Suprapubic skin (tissue), 4 donors: ENCODE measurements around the gene ALCAM. TPM values are rescaled to one million over a fixed set of nuclear protein-coding genes. Genes with fewer than 3 reads are reported as not detected.

Source experiments
- DNase-seq, 2 donors: peaks; one replicate each; pipeline ENCODE4 v3.0.0-alpha.2; 2019; ENCODE audit warnings: low spot score in 2 of 2
- H3K27ac ChIP-seq: fragments of 200-600 bp; sonication (generic); one replicate; pipeline ENCODE4 v1.5.1; 2019
- H3K27me3 ChIP-seq: fragments of 200-600 bp; sonication (generic); one replicate; pipeline ENCODE4 v1.5.1; 2019
- H3K36me3 ChIP-seq: fragments of 200-600 bp; sonication (generic); one replicate; pipeline ENCODE4 v1.5.1; 2019
- H3K4me1 ChIP-seq: fragments of 200-600 bp; sonication (generic); one replicate; pipeline ENCODE4 v1.5.1; 2019
- H3K4me3 ChIP-seq: fragments of 200-600 bp; sonication (generic); one replicate; pipeline ENCODE4 v1.5.1; 2019; ENCODE audit warnings: mild to moderate bottlenecking
- H3K9me3 ChIP-seq: fragments of 200-600 bp; sonication (generic); one replicate; pipeline ENCODE4 v1.5.1; 2019
- EP300 ChIP-seq: sonication (generic); formaldehyde crosslinking; IDR thresholded peaks from one replicate; pipeline ENCODE4 v1.6.1; 2017; ENCODE audit warnings: antibody characterized with exemption
- POLR2A ChIP-seq, 2 donors: fragments of 450-650 bp; IDR thresholded peaks; one replicate each; pipeline ENCODE4 v1.6.1; 2017; ENCODE audit warnings: antibody characterized with exemption in 2 of 2, mild to moderate bottlenecking in 2 of 2, moderate library complexity in 2 of 2
- POLR2AphosphoS5 ChIP-seq, 3 donors: sonication (generic); formaldehyde crosslinking; IDR thresholded peaks; one replicate each; pipeline ENCODE4 v1.6.1; 2017; ENCODE audit warnings: antibody characterized with exemption in 3 of 3
- WGBS: methylation state at CpG from one replicate; pipeline ENCODE4 v1.1.5; 2018; 5-methylcytosine and 5-hydroxymethylcytosine counted together
- total RNA-seq, 4 donors: library from RNA; depleted of rRNA; stranded (reverse); fragments of >200 nt; gene quantifications; one replicate each; pipeline ENCODE4 v1.1.0, GENCODE V29; 2016
- TF ChIP-seq, protein P1 (sequence below), 2 donors: fragments of 200-600 bp in 1 of 2; fragments of 450-650 bp in 1 of 2; sonication (generic) in 1 of 2; IDR thresholded peaks; one replicate each; pipeline ENCODE4 v1.5.1; 2016 to 2019; ENCODE audit warnings: antibody characterized with exemption in 2 of 2, mild to moderate bottlenecking in 1 of 2, moderate library complexity in 1 of 2

ALCAM gene
- 10 to 100 TPM; 27.6 to 65.5 (median 42.1) TPM for total RNA-seq

DNA sequence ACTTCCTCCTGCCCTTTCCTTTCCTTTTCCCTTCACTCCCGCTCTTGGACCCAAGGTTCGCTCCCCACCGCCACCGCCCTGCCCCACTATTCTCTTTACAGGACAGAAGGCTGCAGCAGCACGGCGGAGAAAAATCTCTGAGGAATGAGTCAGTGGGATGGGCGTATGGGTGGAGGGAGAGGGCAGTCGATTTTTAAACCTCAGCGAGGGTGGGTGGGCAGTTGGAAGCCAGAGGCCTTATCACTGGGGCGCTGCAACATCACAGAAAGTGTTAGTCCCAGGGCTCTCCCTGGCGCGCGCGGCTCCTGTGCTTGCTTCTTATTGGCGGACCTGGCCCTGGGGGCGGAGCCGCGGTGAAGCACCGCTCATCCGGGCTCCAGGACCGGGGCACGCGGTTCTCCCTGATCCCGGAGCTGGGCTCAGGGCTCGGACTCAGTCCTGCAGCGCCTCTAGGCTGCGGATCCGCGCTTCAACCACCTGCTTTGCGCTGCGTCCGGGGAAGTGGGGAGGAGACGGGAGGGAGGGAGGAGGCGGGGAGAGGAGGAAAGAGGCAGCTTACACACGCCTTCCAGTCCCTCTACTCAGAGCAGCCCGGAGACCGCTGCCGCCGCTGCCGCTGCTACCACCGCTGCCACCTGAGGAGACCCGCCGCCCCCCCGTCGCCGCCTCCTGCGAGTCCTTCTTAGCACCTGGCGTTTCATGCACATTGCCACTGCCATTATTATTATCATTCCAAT lies at the start of gene ALCAM:
Gene ALCAM (plus strand): TSS at position 584 of the 737 bp plus-strand sequence.
- H3K4me1 ChIP-seq: peaks cover 32% of the 10 kb centered on the region
- peak within 1 kb of the TSS; percentile 79 for H3K27ac ChIP-seq

DNA sequence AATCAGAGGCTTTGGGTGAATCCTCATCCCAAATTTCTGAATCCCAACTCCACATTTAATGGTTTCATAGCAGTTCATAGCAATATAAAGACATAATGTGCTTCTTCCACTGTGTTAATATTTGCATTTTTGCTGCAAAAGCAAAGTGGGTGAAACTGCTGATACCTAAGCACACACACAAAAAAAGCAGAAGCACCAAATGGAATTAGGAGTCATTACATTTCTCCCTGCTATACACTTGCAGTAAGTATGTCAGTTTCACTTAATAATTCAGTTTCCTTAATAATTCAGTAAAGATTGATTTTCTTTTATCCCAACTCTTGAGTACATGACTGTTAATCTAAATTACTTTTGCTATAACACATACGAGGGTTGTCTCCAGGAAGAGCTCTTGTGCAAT lies 48.9 kb upstream of the ALCAM start:
- WGBS: 56% methylated on average over 1 of the region's 1 CpG
- no peaks in the 10 kb centered on the region for H3K4me1 ChIP-seq

More for the DNA sequence above, at the start of gene ALCAM:
- DNase-seq: peak; percentile 92 to 93
- WGBS: under 1% methylated on average over 35 of the region's 48 CpGs
- Histone ChIP-seq H3K27me3 (no peaks in the 10 kb centered on the region), H3K4me3 (peak within 1 kb of the TSS; percentile 64), H3K9me3 (no peaks in the 10 kb centered on the region), H3K36me3 (no peaks in the 10 kb centered on the region)
- TF ChIP-seq, protein P1, sequence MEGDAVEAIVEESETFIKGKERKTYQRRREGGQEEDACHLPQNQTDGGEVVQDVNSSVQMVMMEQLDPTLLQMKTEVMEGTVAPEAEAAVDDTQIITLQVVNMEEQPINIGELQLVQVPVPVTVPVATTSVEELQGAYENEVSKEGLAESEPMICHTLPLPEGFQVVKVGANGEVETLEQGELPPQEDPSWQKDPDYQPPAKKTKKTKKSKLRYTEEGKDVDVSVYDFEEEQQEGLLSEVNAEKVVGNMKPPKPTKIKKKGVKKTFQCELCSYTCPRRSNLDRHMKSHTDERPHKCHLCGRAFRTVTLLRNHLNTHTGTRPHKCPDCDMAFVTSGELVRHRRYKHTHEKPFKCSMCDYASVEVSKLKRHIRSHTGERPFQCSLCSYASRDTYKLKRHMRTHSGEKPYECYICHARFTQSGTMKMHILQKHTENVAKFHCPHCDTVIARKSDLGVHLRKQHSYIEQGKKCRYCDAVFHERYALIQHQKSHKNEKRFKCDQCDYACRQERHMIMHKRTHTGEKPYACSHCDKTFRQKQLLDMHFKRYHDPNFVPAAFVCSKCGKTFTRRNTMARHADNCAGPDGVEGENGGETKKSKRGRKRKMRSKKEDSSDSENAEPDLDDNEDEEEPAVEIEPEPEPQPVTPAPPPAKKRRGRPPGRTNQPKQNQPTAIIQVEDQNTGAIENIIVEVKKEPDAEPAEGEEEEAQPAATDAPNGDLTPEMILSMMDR (IDR thresholded peaks at IDR 0.05): peak in 1 of 2 donors; percentile 61
- TF ChIP-seq EP300 (no peak), POLR2AphosphoS5 (IDR thresholded peaks at IDR 0.05) (peak in 1 of 3 donors; percentile 12), POLR2A (IDR thresholded peaks at IDR 0.05) (peak in 1 of 2 donors; percentile 28)

GRCh38 chr3:105322570-105323273 lies 44.0 kb upstream of the ALCAM start:
- no peak for TF ChIP-seq EP300
- TF ChIP-seq POLR2AphosphoS5 (IDR thresholded peaks at IDR 0.05): no peak
- no peak for TF ChIP-seq POLR2A (IDR thresholded peaks at IDR 0.05)
- Histone ChIP-seq H3K4me1 (no peaks in the 10 kb centered on the region), H3K27me3 (no peaks in the 10 kb centered on the region), H3K9me3 (no peaks in the 10 kb centered on the region), H3K4me3 (no peak overlapping the region), H3K27ac (no peak overlapping the region), H3K36me3 (no peaks in the 10 kb centered on the region)
- DNase-seq: no peak
- WGBS: 92% methylated on average over 3 of the region's 3 CpGs

More for the DNA sequence above, 48.9 kb upstream of the ALCAM start:
- no peak for TF ChIP-seq EP300
- no peak for TF ChIP-seq POLR2A (IDR thresholded peaks at IDR 0.05)
- no peak for TF ChIP-seq POLR2AphosphoS5 (IDR thresholded peaks at IDR 0.05)
- TF ChIP-seq, protein P1 (IDR thresholded peaks at IDR 0.05): no peak
- H3K9me3 ChIP-seq: no peaks in the 10 kb centered on the region
- H3K4me3 ChIP-seq: no peak overlapping the region
- no peaks in the 10 kb centered on the region for H3K27me3 ChIP-seq
- no peak overlapping the region for H3K27ac ChIP-seq
- H3K36me3 ChIP-seq: no peaks in the 10 kb centered on the region
- DNase-seq: no peak

- Histone ChIP-seq H3K4me3 (no peak overlapping the region), H3K27me3 (no peaks in the 10 kb centered on the region), H3K4me1 (no peaks in the 10 kb centered on the region), H3K9me3 (no peaks in the 10 kb centered on the region), H3K27ac (no peak overlapping the region), H3K36me3 (no peaks in the 10 kb centered on the region)
- TF ChIP-seq POLR2A (IDR thresholded peaks at IDR 0.05): no peak
- TF ChIP-seq POLR2AphosphoS5 (IDR thresholded peaks at IDR 0.05): no peak
- TF ChIP-seq EP300: no peak
- DNase-seq: no peak
- WGBS: 86% methylated on average over 2 of the region's 2 CpGs
Measured at GRCh38 chr3:105323274-105323599, 43.5 kb upstream of the ALCAM start.

- no peaks in the 10 kb centered on the region for H3K27me3 ChIP-seq
- no peaks in the 10 kb centered on the region for H3K9me3 ChIP-seq
- TF ChIP-seq POLR2AphosphoS5 (IDR thresholded peaks at IDR 0.05) (no peak), EP300 (no peak), POLR2A (IDR thresholded peaks at IDR 0.05) (no peak)
- TF ChIP-seq, protein P1 (IDR thresholded peaks at IDR 0.05): no peak
- H3K4me3 ChIP-seq: no peak overlapping the region
- no peaks in the 10 kb centered on the region for H3K4me1 ChIP-seq
- H3K36me3 ChIP-seq: no peaks in the 10 kb centered on the region
- 50% methylated on average over 1 of the region's 1 CpG for WGBS
- DNase-seq: no peak
- H3K27ac ChIP-seq: no peak overlapping the region
Measured at GRCh38 chr3:105324951-105325350, 41.8 kb upstream of the ALCAM start.

DNA sequence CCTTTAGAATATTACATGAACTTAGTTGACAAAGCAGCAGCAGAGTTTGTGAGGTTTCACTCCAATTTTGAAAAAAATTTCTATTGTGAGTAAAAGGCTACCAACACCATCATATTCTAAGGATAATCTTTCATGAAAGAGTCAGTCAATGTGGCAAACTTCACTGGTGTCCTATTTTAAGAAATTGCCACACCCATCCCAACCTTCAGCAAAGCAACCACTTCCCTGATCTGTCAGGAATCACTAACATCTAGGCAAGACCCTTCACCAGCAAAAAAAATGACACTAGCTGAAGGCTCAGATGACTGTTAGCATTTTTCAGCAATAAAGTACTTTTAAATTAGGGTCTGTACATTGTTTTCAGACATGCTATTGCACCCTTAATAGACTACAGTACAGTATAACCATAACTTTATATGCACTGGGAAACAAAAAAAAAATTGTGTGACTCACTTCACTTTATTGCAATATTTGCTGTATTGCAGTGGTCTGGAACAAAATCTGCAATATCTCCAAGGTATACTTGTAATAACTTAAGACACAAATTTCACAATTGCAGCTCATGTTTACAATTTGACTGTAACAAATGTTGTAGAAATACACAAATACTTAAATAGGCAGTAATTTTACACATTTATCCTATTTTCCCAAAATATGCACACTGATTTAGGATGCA lies 38.9 kb upstream of the ALCAM start:
- TF ChIP-seq POLR2AphosphoS5 (IDR thresholded peaks at IDR 0.05): no peak
- no peak for TF ChIP-seq POLR2A (IDR thresholded peaks at IDR 0.05)
- no peak for TF ChIP-seq EP300
- TF ChIP-seq, protein P1 (IDR thresholded peaks at IDR 0.05): no peak
- Histone ChIP-seq H3K4me1 (no peaks in the 10 kb centered on the region), H3K4me3 (no peak overlapping the region), H3K36me3 (no peaks in the 10 kb centered on the region), H3K9me3 (no peaks in the 10 kb centered on the region), H3K27ac (no peak overlapping the region), H3K27me3 (no peaks in the 10 kb centered on the region)
- no peak for DNase-seq
